Breast epithelium (tissue), 4 donors: ENCODE measurements around the gene ITPR1. TPM values are rescaled to one million over a fixed set of nuclear protein-coding genes. Genes with fewer than 3 reads are reported as not detected.

Source experiments
- DNase-seq, 2 donors: peaks; one replicate each; pipeline ENCODE4 v3.0.0-alpha.2; 2019; ENCODE audit warnings: low spot score in 2 of 2
- H3K27ac ChIP-seq, 2 donors: fragments of 200-600 bp; sonication (generic) in 1 of 2; one replicate each; pipeline ENCODE4 v1.5.1; 2016 to 2019; ENCODE audit warnings: mild to moderate bottlenecking in 1 of 2
- H3K27me3 ChIP-seq, 2 donors: fragments of 200-600 bp; sonication (generic) in 1 of 2; one replicate each; pipeline versions ENCODE4 v1.5.1 to v1.6.0; 2017 to 2019; ENCODE audit warnings: control low read depth in 1 of 2, mild to moderate bottlenecking in 1 of 2
- H3K36me3 ChIP-seq: fragments of 200-600 bp; one replicate; pipeline ENCODE4 v1.5.1; 2019
- H3K4me1 ChIP-seq, 2 donors: fragments of 200-600 bp; sonication (generic); one replicate each; pipeline ENCODE4 v1.5.1; 2016 to 2019; ENCODE audit warnings: control low read depth in 1 of 2
- H3K4me3 ChIP-seq, 3 donors: fragments of 200-600 bp; sonication (generic); 1 replicate in 2 of 3; 2 replicates in 1 of 3; pipeline ENCODE4 v1.5.1; 2016 to 2019; ENCODE audit warnings: mild to moderate bottlenecking in 3 of 3, moderate library complexity in 2 of 3
- H3K9me3 ChIP-seq, 2 donors: fragments of 200-600 bp; sonication (generic) in 1 of 2; one replicate each; pipeline ENCODE4 v1.5.1; 2016 to 2019; ENCODE audit warnings: control low read depth in 1 of 2
- CTCF ChIP-seq, 3 donors: fragments of 450-650 bp; IDR thresholded peaks; one replicate each; pipeline ENCODE4 v1.5.1; 2016 to 2017; ENCODE audit warnings: antibody characterized with exemption in 3 of 3, mild to moderate bottlenecking in 3 of 3, moderate library complexity in 3 of 3
- POLR2A ChIP-seq: fragments of 450-650 bp; IDR thresholded peaks from one replicate; pipeline ENCODE4 v1.6.1; 2016; ENCODE audit warnings: antibody characterized with exemption, mild to moderate bottlenecking, moderate library complexity
- POLR2AphosphoS5 ChIP-seq, 3 donors: sonication (generic); formaldehyde crosslinking; IDR thresholded peaks; one replicate each; pipeline ENCODE4 v1.6.1; 2017; ENCODE audit warnings: antibody characterized with exemption in 3 of 3
- intact Hi-C: fragments of 100-400 bp; cut with DNase I; formaldehyde crosslinking; loops from one replicate; pipeline ENCODE4 v1.15.1; 2023; ENCODE audit warnings: low total_unique reads
- total RNA-seq, 3 donors: library from RNA; depleted of rRNA; stranded (reverse); fragments of >200 nt; gene quantifications; one replicate each; pipeline ENCODE4 v1.1.0, GENCODE V29; 2016

The ITPR1 gene
- total RNA-seq, 3 donors from 2014 or later: 53.8 to 227 (median 174) TPM

- intact Hi-C loops: loop anchor here (5.0 kb wide), 1 partner anchor 324 kb away; no protein-coding TSS in a partner anchor
- H3K4me1 ChIP-seq: peaks cover 5 to 9% of the 10 kb centered on the region in 2 donors
Measured at GRCh38 chr3:4533489-4534443, 40.6 kb downstream of the ITPR1 start.

GRCh38 chr3:4534906-4535305 lies 41.8 kb downstream of the ITPR1 start:
- TF ChIP-seq POLR2AphosphoS5 (IDR thresholded peaks at IDR 0.05) (no peak), CTCF (IDR thresholded peaks at IDR 0.05) (no peak), POLR2A (no peak)
- no peaks in the 10 kb centered on the region for H3K27me3 ChIP-seq
- no peak overlapping the region for H3K4me3 ChIP-seq
- H3K36me3 ChIP-seq: no peaks in the 10 kb centered on the region
- H3K9me3 ChIP-seq: no peaks in the 10 kb centered on the region
- DNase-seq: no peak
- peak overlapping the region; percentile 56 to 75 for H3K27ac ChIP-seq
- peaks cover 5 to 9% of the 10 kb centered on the region in 2 donors for H3K4me1 ChIP-seq
- intact Hi-C loops: loop anchor here (5.0 kb wide), 1 partner anchor 322 kb away; no protein-coding TSS in a partner anchor

More at GRCh38 chr3:4533489-4534443, 40.6 kb downstream of the ITPR1 start:
- no peaks in the 10 kb centered on the region for H3K9me3 ChIP-seq
- DNase-seq: peak; percentile 65 to 66
- H3K36me3 ChIP-seq: no peaks in the 10 kb centered on the region
- TF ChIP-seq POLR2AphosphoS5 (IDR thresholded peaks at IDR 0.05) (no peak), POLR2A (no peak), CTCF (IDR thresholded peaks at IDR 0.05) (no peak)
- peak overlapping the region in 1 of 3 donors; percentile 30 for H3K4me3 ChIP-seq
- H3K27ac ChIP-seq: peak overlapping the region; percentile 56 to 75
- no peaks in the 10 kb centered on the region for H3K27me3 ChIP-seq

GRCh38 chr3:4536260-4536659 lies 43.1 kb downstream of the ITPR1 start:
- Histone ChIP-seq H3K9me3 (no peaks in the 10 kb centered on the region), H3K36me3 (no peaks in the 10 kb centered on the region), H3K27ac (no peak overlapping the region), H3K27me3 (no peaks in the 10 kb centered on the region), H3K4me3 (no peak overlapping the region), H3K4me1 (peaks cover 5 to 9% of the 10 kb centered on the region in 2 donors)
- intact Hi-C loops: no loop called here
- TF ChIP-seq POLR2A (no peak), POLR2AphosphoS5 (IDR thresholded peaks at IDR 0.05) (no peak), CTCF (IDR thresholded peaks at IDR 0.05) (no peak)
- no peak for DNase-seq

GRCh38 chr3:4540267-4540666 lies 47.1 kb downstream of the ITPR1 start:
- DNase-seq: no peak
- no peaks in the 10 kb centered on the region for H3K9me3 ChIP-seq
- H3K27me3 ChIP-seq: no peaks in the 10 kb centered on the region
- H3K4me3 ChIP-seq: no peak overlapping the region
- H3K27ac ChIP-seq: no peak overlapping the region
- no peaks in the 10 kb centered on the region for H3K4me1 ChIP-seq
- no peaks in the 10 kb centered on the region for H3K36me3 ChIP-seq
- TF ChIP-seq POLR2AphosphoS5 (IDR thresholded peaks at IDR 0.05) (no peak), CTCF (IDR thresholded peaks at IDR 0.05) (no peak), POLR2A (no peak)
- intact Hi-C loops: no loop called here

GRCh38 chr3:4543110-4543509 lies 50.0 kb downstream of the ITPR1 start:
- no peaks in the 10 kb centered on the region for H3K27me3 ChIP-seq
- no peak overlapping the region for H3K4me3 ChIP-seq
- no peaks in the 10 kb centered on the region for H3K36me3 ChIP-seq
- no peak for DNase-seq
- TF ChIP-seq CTCF (IDR thresholded peaks at IDR 0.05): no peak
- no peak for TF ChIP-seq POLR2AphosphoS5 (IDR thresholded peaks at IDR 0.05)
- TF ChIP-seq POLR2A: no peak
- no peaks in the 10 kb centered on the region for H3K9me3 ChIP-seq
- no peaks in the 10 kb centered on the region for H3K4me1 ChIP-seq
- intact Hi-C loops: no loop called here
- H3K27ac ChIP-seq: no peak overlapping the region
